HEK293 (cell line): ENCODE data around the gene RAB11FIP3.

Source experiments
- CTCF ChIP-seq: fragments of 450-650 bp; formaldehyde crosslinking; IDR thresholded peaks from 2 replicates; pipeline ENCODE4 v1.5.1; 2016; ENCODE audit warnings: missing biosample characterization, missing genetic modification characterization
- IKZF3 ChIP-seq: fragments of 450-650 bp; IDR thresholded peaks from 2 replicates; pipeline ENCODE4 v1.5.0; 2018; ENCODE audit warnings: missing biosample characterization, mild to moderate bottlenecking, missing genetic modification characterization, moderate library complexity
- KLF17 ChIP-seq: fragments of 450-650 bp; formaldehyde crosslinking; IDR thresholded peaks from 2 replicates; pipeline ENCODE4 v1.5.1; 2016; ENCODE audit warnings: missing biosample characterization, missing genetic modification characterization
- ZBTB10 ChIP-seq: fragments of 450-650 bp; formaldehyde crosslinking; IDR thresholded peaks from 2 replicates; pipeline ENCODE4 v1.5.1; 2016; ENCODE audit warnings: missing biosample characterization, missing genetic modification characterization
- ZBTB26 ChIP-seq: fragments of 450-650 bp; formaldehyde crosslinking; optimal IDR thresholded peaks from 2 replicates; pipeline ENCODE3; 2016; ENCODE audit warnings: missing biosample characterization, mild to moderate bottlenecking, missing genetic modification characterization
- ZBTB6 ChIP-seq: fragments of 450-650 bp; formaldehyde crosslinking; IDR thresholded peaks from 2 replicates; pipeline ENCODE4 v1.5.1; 2017; ENCODE audit warnings: missing biosample characterization, missing genetic modification characterization
- ZNF132 ChIP-seq: fragments of 450-650 bp; formaldehyde crosslinking; IDR thresholded peaks from 2 replicates; pipeline ENCODE4 v1.5.1; 2017; ENCODE audit warnings: missing biosample characterization, missing genetic modification characterization, borderline replicate concordance
- ZNF404 ChIP-seq: fragments of 450-650 bp; formaldehyde crosslinking; IDR thresholded peaks from 2 replicates; pipeline ENCODE4 v1.5.1; 2017; ENCODE audit warnings: missing biosample characterization, missing genetic modification characterization
- ZNF549 ChIP-seq: fragments of 450-650 bp; IDR thresholded peaks from 2 replicates; pipeline ENCODE4 v1.5.1; 2018; ENCODE audit warnings: missing biosample characterization, missing genetic modification characterization, mild to moderate bottlenecking, inconsistent platforms, moderate library complexity
- ZNF660 ChIP-seq: fragments of 450-650 bp; IDR thresholded peaks from 2 replicates; pipeline ENCODE4 v1.5.1; 2018; ENCODE audit warnings: missing biosample characterization, mild to moderate bottlenecking, missing genetic modification characterization
- ZNF843 ChIP-seq: fragments of 450-650 bp; formaldehyde crosslinking; IDR thresholded peaks from 2 replicates; pipeline ENCODE4 v1.5.1; 2016; ENCODE audit warnings: missing biosample characterization, missing genetic modification characterization

GRCh38 chr16:516301-516700 lies 90.9 kb downstream of the RAB11FIP3 start:
- TF ChIP-seq ZNF404 (no peak), CTCF (tag by site-specific recombination) (no peak), ZBTB26 (no peak), ZBTB10 (tag by site-specific recombination) (no peak), ZBTB6 (tag by site-specific recombination) (no peak), IKZF3 (tag by site-specific recombination) (no peak), ZNF549 (no peak), ZNF132 (tag by site-specific recombination) (no peak), ZNF843 (tag by site-specific recombination) (no peak), KLF17 (tag by site-specific recombination) (no peak), ZNF660 (tag by site-specific recombination) (no peak)
